ENCODE results near the gene CACNA1B.

The CACNA1B gene

DNA sequence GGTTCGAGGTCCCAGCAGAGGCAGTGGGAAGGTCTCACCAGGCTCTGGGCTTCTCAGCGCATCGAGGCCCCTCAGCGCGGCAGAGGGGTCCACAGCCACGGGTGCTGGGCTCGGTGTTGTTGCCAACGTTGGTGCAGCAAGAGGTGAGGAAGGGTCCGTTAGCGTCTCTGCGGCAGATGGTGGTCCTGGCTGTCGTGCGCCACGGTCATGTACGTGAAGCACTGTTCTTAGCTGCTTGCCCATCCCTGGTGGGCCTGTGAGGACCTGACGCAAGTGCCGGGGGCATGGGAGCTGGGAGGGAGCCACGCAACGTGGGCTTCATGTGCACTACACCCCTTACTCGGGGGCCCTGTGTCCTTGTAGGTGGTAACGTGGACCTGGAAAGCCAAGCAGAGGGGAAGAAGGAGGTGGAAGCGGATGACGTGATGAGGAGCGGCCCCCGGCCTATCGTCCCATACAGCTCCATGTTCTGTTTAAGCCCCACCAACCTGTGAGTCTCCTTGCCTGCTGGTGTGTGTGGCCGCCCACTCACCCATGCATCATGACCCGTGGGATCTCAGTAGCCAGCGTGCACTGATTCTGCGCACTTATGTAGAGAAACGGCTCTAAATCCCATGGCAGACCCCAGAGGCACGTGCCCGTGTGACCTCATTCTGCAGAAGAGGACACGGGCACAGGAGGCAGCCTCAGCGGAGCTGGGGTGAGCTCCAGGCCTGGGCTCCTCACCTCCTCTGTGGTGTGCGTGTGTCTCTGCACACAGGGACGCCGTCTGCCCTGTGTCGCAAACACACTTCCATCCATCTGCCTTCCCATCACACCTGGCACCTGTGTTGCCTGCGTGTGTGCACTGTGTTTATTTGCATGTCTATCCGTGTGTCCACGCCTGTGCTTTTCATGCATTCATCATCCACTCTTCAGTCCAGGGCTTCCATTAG is 166.1 kb downstream of the CACNA1B start:
- no peak for DNase-seq

DNA sequence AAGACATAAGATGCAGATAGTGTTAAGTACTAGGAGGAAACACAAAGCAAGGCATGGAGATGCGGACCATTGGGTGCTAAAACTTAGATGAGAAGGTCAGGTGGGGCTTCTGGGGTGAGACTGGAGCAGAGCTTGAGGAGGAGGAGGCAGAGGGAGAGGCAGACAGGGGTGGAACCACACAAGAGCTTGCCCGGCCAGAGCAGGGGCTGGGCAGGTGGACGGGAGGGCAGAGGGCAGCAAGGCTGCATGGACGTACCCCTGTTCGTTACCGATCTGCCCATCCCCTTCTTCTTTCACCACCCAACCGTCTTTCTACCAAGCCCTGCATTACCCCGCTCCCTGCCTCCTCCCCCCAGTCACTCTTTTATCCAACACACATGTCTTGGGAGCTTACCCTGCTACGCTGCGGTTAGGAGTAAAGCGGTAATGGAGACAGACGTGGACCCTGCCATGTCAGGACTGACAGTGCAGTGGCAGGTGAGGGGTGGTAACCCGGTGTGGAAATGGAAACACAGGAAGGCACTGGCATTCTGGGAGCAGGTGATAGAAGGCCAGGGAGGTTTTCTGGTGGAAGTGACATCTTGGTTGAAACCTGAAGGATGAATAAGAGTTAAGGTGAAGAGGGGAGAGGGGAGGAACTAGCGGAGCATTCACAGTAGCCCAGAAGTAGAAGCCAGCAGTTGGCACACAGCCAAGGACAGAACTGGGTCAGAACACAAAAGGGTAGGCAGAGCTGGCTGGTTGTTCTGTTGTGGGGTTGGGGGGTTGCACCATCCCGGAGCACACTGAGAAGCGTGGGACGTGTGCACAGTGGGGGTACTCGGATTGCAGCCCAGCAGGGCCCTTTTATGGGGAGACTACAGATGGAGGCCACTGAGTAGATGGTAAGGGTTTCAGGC is 167.2 kb downstream of the CACNA1B start:
- DNase-seq: no peak

DNA sequence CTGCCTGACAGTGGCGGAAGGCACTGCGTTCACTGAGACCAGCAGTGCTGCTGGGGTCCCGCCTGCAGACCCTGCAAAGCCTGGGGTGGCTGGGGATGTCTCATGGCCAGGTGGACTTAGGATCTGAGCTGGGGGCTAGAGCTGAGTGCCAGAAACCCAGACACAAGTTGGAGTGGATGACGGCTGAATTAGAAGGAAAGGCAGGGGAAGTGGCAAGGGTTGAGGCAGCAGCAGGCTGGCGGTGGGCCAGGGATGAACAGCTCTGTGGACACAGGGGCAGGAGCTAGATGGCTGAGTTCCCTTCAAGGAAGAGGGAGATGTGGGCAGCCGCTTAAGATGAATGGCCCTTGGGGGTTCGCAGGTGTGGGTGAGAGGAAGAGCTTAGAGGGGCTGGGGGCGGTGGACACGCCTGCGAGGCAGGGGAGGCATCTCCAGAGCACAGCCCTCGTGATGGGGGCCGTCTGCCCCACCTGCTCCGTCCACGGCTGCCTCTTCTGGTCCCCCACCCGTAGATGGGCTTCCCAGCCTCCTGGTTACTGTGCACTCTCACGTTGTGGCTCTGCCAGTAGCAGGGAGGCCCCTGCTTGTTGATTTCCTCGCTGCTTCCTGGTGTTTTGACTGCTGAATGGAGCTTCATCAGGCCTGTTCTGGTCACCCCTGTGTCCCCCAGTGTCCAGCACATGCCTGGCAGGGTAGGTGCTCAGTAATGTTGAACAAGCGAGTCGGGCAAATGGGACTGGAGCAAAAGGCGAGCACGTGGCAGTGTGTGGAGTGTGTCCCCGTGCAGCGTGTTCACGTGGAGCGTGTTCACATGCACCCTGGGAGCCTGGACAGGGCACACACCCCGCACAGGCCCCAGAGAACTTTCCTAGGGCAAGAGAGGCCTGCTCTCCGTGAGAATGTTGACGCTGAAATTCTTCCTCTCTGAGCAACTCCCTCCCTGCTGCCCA is 168.2 kb downstream of the CACNA1B start:
- DNase-seq: no peak

DNA sequence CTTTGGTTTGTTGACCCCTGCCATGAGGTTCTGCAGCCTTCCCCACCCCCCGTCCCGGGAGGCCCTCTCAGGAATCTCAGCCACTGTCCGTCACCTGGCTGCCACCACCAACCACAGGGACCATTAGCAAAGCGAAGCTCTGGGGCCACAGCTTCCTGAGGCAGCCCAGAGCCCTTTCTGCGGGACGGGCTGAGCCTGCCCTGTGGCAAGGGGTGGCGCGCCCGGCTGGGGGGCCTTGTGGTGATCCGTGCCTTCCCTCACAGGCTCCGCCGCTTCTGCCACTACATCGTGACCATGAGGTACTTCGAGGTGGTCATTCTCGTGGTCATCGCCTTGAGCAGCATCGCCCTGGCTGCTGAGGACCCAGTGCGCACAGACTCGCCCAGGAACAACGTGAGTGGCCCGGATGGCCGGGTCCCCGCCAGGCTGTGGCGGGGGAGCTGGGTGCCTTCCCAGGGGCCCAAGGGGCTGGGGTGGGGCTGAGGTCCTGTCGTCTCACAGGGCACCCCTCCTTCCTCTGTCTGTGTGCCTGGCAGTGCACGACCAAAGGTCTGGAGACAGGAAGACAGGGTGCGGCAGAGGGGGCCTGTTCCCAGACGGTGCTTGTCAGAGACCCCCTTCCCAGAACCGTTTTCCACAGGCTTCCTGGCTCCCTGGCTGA is 169.2 kb downstream of the CACNA1B start:
- peak; percentile 42 for DNase-seq

DNA sequence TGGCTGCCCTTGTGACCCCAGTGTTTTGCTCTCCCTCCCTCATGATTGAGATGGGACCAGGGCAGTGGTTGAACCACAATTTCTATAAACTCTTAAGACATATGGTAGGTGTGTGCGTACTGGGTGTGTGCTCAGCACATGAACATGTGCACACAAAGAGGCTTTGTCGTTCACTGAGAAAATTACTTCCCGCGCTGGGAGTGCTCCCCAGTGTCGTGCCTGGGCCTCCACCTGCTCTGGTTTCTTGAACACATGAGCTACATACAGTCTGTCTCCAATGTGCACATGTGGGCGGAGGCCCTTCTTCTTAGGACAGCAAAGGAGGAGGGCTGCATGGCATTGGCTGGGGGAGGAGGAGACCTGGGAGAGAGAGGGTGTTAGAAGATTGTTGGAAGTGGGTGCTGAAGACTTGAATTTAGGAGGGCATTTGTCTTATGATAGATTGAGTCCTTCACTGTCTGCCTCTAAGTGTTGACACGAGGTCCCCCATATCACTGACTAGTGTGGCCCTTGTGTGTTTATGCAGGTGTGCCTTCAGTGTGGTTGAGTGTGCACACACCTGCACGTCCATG is 170.0 kb downstream of the CACNA1B start:
- DNase-seq: no peak

DNA sequence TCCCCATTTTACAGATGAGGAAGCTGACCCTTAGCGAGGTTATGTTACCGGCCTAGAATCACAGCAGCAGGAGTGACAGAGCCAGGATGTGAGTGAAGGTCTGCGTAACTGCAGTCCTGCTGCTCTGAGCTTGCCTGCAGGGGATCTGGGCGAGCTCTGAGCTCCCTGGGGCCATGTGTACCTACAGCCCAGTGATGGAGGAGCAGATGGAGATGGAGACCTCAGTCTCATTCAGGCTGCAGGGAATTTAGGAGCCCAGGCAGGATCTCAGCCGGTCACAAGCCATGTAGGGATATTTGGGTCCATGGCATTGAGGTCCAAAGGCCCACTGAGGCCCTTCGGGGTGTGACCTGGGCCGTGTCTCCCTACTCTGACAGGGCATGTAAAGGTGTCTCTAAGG is 170.6 kb downstream of the CACNA1B start:
- DNase-seq: peak; percentile 20

DNA sequence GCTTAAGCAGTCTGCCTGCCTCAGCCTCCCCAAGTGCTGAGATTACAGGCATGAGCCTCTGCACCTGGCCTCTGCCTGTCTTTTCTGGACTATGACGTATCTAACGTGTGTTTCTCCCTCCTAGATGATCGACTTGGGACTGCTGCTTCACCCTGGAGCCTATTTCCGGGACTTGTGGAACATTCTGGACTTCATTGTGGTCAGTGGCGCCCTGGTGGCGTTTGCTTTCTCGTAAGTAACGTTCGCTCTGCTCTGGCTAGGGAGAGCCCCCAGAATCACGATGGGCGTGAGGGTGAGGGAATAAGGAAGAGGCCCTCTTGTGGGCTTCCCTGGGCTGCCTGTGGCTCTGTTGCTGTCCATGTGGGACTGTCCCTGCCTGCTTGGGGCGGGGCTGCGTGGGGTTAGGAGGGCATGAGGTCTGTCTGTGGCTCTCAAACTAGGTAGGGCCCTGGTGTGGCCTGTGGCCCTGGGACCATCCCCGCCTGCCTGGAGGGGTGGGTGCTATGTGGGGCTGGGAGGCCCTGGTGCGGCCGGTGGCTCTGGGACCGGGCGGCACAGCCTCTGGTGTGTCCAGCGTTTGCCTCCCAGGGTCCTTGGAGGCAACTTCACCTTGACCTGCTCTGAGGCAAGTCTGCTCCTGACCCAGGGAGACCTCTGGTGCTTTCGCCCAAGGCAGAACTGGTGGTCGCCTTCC is 171.7 kb downstream of the CACNA1B start:
- DNase-seq: peak; percentile 38

DNA sequence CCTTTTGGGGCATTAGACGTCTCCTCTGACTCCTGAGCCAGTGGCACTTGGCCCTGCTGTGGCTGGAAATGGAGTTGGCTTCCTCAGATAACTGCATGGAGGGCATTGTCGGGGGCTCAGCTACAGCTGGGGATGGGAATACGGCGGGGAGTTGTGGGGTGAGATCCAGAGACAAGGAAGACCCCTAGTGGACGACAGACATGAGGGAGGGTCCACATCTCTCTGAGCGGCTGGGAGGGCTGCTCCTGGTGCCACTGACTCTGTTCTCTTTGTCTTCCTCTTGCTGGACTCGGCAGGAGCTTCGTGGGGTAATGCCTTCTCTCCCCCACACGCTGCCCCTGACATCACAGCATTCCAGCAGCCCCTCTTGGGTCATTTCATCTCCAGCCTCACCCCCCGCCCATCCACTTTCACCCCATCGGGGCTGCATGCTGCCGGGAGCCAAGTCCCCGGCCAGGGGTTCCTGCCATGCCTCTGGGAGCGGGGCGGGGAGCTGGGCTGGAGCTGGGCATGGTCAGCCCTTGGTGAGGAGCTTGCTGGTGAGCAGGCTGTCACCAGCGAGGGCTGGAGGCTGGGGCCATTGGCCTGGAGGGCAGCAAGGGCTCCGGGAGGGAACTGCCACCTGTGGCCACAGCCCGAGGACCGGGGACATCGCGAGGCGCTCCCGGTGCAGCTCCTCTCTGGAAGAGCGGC is 172.3 kb downstream of the CACNA1B start:
- peak; percentile 42 for DNase-seq

DNA sequence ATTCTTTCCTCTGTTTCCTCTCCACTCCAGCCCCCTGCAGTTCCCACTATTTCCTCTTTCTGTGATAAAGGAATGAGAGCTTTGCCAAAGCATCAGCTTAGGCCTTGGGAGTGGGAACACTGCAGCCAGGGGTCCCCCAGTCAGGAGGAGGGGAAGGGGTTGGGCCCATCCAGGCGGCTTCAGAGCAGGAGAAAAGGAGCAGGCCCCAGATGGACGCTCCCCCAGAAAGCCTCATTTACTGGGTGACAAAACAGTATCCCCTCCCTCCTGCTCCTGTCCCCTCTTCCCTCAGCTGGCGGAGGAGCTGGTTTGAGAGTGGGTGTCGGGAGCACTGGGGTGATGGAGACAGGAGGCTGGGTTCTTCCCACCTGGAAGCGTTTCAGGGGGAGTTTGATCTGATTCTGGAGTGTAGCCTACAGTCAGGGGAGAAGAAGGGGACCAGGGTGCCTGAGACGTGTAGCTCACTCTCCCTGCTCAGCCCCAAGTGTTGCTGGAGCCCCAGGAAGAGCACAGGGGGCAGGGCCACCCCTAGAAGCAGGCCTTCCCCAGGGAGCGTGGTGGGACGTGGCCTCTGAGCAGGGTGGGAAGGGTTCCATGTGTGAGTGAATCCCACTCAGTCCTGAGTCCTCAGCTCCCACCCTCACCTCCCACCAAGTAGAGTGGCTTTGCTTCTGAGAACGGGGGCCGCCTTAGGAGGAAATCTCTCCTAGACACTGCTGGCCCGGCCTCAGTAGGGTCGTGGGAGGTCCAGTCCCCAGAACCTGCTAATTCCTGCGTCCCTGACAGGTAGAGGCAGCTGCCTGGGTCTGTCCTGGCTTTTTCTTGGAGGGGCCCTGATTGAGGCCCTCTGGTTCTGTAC is 173.1 kb downstream of the CACNA1B start:
- DNase-seq: peak; percentile 26

DNA sequence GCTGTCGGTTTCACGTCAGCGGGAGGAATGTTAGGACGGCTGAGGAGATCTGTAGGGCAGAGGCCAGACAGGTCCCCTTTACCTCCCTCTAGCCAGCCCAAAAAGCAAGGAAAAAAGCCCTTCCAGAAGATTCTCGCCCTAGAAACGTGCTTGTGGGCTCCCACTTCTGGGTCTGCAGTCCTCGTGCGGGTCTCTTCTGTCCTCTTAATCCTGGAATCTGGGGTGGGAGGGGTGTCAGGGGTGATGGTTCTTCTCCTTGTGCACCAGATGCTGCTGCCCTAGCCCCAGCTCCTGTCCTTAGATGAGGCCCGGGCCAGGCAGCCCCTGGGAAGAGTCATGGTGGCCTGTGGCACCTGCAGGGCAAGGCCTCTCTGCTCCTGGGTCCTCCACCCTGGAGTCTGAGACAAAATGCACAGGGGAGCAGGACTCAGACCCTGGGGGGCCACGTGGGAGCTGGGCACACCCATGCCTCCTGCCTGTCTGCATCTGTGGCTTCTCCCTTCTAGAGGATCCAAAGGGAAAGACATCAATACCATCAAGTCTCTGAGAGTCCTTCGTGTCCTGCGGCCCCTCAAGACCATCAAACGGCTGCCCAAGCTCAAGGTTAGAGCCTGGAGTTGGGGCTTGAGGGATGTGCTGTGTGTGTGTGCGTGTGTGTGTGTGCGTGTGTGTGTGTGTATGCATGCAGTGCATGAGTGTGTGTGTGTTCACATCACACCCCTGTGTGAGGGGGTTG is 174.2 kb downstream of the CACNA1B start:
- DNase-seq: peak; percentile 44

DNA sequence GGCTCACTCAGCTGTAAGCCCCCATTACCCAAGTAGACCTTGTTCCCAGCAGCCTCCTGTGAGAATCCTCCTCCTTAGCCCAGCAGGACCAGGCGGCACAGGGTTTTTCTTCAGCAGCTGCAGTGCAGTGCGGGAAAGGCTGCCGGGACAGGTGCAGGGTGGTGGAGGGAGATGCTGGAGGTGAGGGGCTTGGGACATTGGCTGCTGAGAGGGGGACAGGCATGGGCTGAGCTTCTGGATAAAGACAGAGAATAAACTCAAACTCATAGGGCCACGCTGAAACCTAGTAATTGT is 174.7 kb downstream of the CACNA1B start:
- peak; percentile 43 for DNase-seq

DNA sequence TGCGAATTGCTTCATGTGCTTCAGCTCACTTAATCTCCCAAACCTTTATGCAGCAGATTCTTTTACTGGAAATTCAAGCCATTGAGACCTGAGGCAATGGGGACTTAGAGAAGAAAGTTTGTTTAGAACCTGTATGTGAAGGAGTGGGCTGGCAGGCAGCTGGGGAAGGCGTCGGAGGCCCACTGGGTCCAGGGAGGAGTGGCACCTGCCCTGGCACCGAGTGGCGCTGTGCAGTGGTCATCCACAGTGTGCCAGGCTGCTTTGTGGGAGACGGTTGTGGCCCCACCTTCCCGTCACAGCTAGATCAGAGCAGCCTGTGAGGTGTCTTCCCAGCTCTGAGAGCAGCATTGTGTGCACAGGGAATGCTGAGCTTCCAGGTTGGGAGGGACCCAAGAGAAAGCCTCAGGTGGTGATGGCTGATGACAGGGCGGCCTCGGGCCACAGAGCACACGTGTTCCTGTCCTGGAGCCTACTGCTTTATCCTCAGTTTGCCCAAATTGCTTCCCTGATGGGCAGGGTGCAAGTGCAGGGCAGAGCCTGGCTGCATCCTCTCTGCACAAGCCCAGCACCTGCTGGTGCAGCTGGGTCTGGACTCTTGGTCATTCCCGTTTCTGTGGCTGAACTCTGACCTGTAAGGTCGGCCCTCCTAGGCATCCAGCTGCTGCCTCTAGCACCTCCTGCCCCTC is 175.2 kb downstream of the CACNA1B start:
- peak; percentile 33 for DNase-seq

DNA sequence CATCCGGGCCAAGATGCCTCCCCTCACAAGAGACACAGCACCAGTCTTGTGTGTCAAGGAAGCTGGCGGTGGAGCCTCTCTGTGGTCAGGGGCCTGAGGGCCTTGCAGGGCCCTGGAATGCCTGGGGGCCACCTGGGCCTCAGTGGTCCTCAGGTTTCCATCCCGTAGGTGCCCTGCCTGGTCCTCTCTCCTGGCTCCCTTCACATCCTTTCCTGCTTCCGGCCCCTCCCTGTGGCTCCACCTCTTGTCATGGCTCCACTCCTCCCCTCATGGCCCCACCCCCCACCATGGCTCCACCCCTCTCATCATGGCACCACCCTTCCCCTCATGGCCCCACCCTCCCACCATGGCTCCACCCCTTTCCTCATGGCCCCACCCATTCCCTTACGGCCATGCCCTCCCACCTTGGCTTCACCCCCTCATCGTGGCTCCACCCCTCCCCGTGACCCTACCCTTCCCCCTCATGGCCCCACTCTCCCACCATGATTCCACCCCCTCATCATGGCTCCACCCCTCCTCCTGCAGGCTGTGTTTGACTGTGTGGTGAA is 175.8 kb downstream of the CACNA1B start:
- peak; percentile 48 for DNase-seq

DNA sequence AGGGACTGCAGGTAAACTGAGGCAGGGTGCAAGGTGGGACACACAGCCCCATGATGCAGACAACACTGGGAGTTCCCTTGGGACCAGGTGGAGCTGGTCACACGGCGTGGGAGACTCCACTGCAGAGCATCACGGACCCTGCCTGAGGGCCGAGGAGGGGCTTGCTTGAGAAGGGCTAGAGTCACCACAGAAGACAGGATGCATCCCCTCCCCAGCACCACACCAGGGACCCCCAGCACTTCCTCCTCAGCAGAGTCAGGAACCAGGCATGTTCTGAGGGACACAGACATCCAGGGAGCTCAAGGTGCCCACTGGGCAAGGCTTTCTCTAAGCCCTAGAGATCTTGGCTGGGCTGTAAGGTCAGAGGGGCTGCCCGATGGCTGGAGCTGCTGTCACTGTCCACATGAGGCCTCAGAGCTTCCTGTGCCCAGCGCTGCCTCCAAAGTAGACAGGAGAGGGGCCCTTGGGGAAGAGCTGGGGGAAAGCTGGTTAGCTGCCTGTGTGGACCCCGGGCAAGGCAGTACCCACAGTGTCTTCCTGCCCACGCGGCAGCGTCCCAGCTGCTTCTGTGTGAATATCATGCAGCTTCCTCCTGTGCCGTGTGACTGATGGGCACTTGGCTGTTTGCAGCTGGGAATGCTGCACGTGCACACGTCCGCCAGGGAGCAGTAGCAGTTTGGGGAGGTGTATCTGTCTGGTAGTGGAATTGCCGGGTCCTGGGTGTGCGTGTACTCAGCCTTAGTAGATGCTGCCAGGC is 176.6 kb downstream of the CACNA1B start:
- DNase-seq: peak; percentile 44

DNA sequence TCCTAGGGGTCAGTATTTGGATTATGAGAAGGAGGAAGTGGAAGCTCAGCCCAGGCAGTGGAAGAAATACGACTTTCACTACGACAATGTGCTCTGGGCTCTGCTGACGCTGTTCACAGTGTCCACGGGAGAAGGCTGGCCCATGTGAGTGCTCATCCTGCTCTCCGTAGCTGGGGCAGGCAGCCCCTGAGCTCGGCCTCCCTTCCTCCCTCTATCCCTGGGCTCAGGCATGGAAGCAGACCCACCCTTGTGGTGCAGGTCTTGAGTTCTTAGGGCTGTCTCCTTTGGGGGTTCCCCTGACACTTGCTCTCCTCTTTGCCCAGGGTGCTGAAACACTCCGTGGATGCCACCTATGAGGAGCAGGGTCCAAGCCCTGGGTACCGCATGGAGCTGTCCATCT is 180.1 kb downstream of the CACNA1B start:
- DNase-seq: no peak

DNA sequence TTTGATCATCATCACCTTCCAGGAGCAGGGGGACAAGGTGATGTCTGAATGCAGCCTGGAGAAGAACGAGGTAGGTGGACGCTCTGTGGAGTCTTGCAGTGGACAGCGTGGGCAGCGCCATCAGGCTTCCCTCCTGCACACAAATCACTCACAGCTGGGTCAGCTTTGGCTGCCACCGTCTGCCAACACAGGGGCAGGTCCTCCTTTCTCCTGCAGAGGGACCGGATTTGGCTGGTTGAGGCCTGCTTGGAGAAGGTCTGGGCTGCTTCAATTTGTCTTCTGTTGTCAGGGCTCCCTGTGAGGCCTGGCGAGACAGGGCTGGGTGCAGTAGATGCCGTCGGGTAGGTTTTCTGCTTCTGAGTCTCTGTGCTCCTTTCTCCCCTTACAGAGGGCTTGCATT is 180.6 kb downstream of the CACNA1B start:
- no peak for DNase-seq

DNA sequence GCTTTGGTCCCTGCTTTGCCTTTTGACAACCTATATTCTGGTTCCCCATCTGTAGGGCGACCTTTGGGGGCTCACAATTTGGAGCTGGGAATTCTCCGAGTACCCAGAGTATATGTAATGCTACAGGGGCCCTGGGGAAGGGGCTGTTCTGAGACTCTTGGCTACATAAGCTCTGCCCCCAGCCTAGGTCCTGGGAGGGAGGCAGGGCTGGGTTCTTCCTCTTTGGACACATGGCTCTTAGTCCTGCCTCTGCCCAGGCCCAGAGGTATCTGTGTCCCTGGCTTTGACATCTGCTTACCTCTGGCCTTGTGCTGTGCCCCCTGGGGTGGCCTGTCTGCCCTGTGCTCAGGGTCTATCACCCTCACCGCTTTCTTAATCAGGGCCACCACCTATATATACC is 181.6 kb downstream of the CACNA1B start:
- no peak for DNase-seq

Data from activated CD8-positive, alpha-beta memory T cell treated with anti-CD3 and anti-CD28 coated beads, Interleukin-2, amount 50 U/mL, for 48 hours (primary cell).